ENCODE measurements around the gene CYTH1. TPM values are rescaled to one million over a fixed set of nuclear protein-coding genes. Genes with fewer than 3 reads are reported as not detected.
A peak's percentile ranks its signal among the peaks of the same experiment; 100 is the strongest.

Gene CYTH1
- total RNA-seq, 1 donor, result 21.4 TPM

DNA sequence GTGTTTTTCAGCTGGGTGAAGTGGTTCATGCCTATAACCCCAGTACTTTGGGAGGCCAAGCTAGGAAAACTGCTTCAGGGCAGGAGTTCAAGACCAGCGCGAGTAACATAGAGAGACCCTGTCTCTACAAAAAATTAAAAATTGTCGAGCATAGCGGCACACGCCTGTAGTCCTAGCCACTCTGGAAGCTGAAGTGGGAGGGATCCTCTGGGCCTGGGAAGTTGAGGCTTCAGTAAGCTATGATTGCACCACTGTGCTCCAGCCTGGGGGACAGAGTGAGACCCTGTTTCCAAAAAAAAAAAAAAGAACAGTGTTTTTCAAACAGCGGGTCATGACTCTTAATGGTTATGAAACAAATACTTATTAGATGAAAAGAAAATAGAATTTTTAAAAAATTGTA lies 2.3 kb upstream of the CYTH1 start:
- no peak overlapping the region for H3K27ac ChIP-seq (ENCODE audit: low read depth, low read length)

DNA sequence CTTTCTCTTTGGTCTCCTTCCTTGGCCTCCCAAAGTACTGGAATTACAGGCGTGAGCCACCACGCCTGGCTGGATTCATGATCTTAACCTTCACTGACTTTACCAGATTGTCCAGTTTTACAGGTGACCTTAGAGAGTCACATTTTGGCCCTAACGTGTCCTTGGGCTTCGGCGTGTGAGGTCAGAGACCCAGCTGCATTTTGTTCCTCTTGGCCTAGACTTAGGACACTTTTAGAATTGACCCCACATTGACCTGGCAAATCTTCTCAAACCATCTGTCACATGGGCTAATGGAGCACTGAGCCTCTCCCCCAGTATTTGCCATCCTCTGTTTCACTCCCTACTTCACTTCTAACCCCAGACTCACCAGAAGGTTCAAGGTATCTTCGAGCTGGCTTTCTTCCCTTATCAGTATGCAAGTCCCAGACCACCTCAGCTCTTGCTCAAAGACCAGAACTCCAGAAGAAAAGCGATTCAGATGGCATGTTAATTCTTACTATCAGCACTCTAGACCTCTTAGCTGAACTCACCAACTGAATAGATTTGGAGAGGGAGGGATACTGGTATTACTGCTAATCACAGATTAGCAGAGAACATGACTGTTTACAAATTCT lies 1.7 kb upstream of the CYTH1 start:
- Histone ChIP-seq H3K4me2 (ENCODE audit: insufficient read depth, low read length) (no peak overlapping the region), H4K20me1 (ENCODE audit: insufficient read depth, low read length) (no peaks in the 10 kb centered on the region), H3K36me3 (ENCODE audit: insufficient read depth, low read length) (no peaks in the 10 kb centered on the region), H3K4me1 (ENCODE audit: insufficient read depth, low read length) (peaks cover 3% of the 10 kb centered on the region), H3K79me2 (ENCODE audit: insufficient read depth, low read length) (peaks cover 25% of the 10 kb centered on the region), H3K27me3 (ENCODE audit: insufficient read depth, low read length) (no peaks in the 10 kb centered on the region), H3K27ac (ENCODE audit: low read depth, low read length) (no peak overlapping the region), H3K9me3 (ENCODE audit: low read depth, low read length) (no peaks in the 10 kb centered on the region), H3K4me3 (ENCODE audit: insufficient read depth, low read length) (no peak overlapping the region), H2AFZ (ENCODE audit: low read length) (no peak overlapping the region)
- DNase-seq (ENCODE audit: insufficient read length, low spot score, missing footprints), result no peak
- TF ChIP-seq, protein P1, sequence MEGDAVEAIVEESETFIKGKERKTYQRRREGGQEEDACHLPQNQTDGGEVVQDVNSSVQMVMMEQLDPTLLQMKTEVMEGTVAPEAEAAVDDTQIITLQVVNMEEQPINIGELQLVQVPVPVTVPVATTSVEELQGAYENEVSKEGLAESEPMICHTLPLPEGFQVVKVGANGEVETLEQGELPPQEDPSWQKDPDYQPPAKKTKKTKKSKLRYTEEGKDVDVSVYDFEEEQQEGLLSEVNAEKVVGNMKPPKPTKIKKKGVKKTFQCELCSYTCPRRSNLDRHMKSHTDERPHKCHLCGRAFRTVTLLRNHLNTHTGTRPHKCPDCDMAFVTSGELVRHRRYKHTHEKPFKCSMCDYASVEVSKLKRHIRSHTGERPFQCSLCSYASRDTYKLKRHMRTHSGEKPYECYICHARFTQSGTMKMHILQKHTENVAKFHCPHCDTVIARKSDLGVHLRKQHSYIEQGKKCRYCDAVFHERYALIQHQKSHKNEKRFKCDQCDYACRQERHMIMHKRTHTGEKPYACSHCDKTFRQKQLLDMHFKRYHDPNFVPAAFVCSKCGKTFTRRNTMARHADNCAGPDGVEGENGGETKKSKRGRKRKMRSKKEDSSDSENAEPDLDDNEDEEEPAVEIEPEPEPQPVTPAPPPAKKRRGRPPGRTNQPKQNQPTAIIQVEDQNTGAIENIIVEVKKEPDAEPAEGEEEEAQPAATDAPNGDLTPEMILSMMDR (IDR thresholded peaks at IDR 0.05; ENCODE audit: extremely low read depth, low read depth, low read length), result no peak

More for the DNA sequence above, 2.3 kb upstream of the CYTH1 start:
- Histone ChIP-seq H2AFZ (ENCODE audit: low read length) (no peak overlapping the region), H3K9me3 (ENCODE audit: low read depth, low read length) (no peaks in the 10 kb centered on the region), H4K20me1 (ENCODE audit: insufficient read depth, low read length) (no peaks in the 10 kb centered on the region), H3K4me3 (ENCODE audit: insufficient read depth, low read length) (no peak overlapping the region), H3K36me3 (ENCODE audit: insufficient read depth, low read length) (no peaks in the 10 kb centered on the region), H3K4me2 (ENCODE audit: insufficient read depth, low read length) (no peak overlapping the region), H3K4me1 (ENCODE audit: insufficient read depth, low read length) (peaks cover 4% of the 10 kb centered on the region), H3K79me2 (ENCODE audit: insufficient read depth, low read length) (peaks cover 22% of the 10 kb centered on the region), H3K27me3 (ENCODE audit: insufficient read depth, low read length) (no peaks in the 10 kb centered on the region)
- TF ChIP-seq, protein P1 (IDR thresholded peaks at IDR 0.05; ENCODE audit: extremely low read depth, low read depth, low read length), result no peak
- no peak for DNase-seq (ENCODE audit: insufficient read length, low spot score, missing footprints)

DNA sequence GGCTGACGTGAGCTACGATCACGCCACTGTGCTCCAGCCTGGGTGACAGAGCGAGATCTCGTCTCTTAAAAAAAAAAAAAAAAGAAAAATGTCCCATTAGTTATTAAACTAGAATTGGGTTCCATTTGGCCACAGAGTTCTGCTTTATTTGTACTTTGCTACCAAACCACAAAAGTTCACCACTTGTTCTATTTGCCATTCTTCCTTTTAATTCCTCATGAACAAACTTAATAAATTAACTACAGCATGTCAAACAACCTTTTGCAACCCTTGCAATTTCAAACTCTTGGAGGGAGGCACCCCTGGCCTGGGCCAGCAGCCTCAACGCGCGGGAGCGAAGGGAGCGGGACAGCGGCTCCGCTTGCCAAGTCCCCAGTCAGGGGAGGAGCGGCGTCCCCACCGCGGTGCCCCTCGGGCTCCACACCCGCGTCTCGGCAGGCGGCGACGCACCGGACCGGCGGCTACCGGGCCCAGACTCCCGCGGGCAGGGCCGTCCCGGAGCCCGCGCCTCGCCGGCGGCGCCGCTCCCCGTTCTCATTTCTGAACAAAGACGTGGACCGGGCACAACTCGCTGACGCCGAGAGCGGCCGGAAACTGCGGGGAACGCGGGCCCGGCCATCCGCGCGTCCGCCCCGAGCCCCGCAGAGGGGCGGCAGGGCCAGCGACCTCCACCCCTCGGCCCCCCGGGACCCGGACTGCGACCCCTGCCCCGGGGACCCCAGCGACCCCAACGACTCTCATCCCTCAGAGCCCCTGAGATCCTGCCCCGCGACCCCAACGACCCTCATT lies 775 bp downstream of the CYTH1 start:
- Histone ChIP-seq H3K9me3 (ENCODE audit: low read depth, low read length) (no peaks in the 10 kb centered on the region), H3K4me3 (ENCODE audit: insufficient read depth, low read length) (peak overlapping the region; percentile 87), H3K27me3 (ENCODE audit: insufficient read depth, low read length) (no peaks in the 10 kb centered on the region), H3K4me1 (ENCODE audit: insufficient read depth, low read length) (peaks cover 3% of the 10 kb centered on the region), H3K36me3 (ENCODE audit: insufficient read depth, low read length) (no peaks in the 10 kb centered on the region), H3K4me2 (ENCODE audit: insufficient read depth, low read length) (peak overlapping the region; percentile 90), H4K20me1 (ENCODE audit: insufficient read depth, low read length) (no peaks in the 10 kb centered on the region), H2AFZ (ENCODE audit: low read length) (peak overlapping the region; percentile 39), H3K79me2 (ENCODE audit: insufficient read depth, low read length) (peaks cover 31% of the 10 kb centered on the region), H3K27ac (ENCODE audit: low read depth, low read length) (peak overlapping the region; percentile 17)
- peak; percentile 87 for DNase-seq (ENCODE audit: insufficient read length, low spot score, missing footprints)
- TF ChIP-seq, protein P1 (IDR thresholded peaks at IDR 0.05; ENCODE audit: extremely low read depth, low read depth, low read length), result no peak

DNA sequence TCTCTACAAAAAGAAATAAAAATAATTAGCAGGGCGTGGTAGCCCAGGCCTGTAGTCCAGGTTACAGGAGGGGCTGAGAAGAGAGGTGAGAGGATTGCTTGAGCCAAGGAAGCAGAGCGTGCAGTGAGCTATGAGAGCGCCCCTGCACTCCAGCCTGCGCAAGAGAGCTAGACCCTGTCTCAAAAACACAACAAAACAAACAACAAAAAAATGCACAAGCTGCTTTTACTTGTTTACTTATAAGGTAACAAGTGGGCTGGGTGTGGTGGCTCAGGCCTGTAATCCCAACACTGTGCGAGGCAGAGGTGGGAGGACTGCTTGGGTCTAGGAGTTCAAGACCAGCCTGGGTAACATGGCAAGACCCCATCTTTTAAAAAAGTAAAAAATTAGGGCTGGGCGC lies 1.7 kb downstream of the CYTH1 start:
- Histone ChIP-seq H3K27ac (ENCODE audit: low read depth, low read length) (no peak overlapping the region), H3K79me2 (ENCODE audit: insufficient read depth, low read length) (peaks cover 34% of the 10 kb centered on the region), H3K27me3 (ENCODE audit: insufficient read depth, low read length) (no peaks in the 10 kb centered on the region), H3K36me3 (ENCODE audit: insufficient read depth, low read length) (no peaks in the 10 kb centered on the region), H3K4me3 (ENCODE audit: insufficient read depth, low read length) (no peak overlapping the region), H3K4me2 (ENCODE audit: insufficient read depth, low read length) (no peak overlapping the region), H3K4me1 (ENCODE audit: insufficient read depth, low read length) (peaks cover 3% of the 10 kb centered on the region), H4K20me1 (ENCODE audit: insufficient read depth, low read length) (no peaks in the 10 kb centered on the region), H2AFZ (ENCODE audit: low read length) (no peak overlapping the region), H3K9me3 (ENCODE audit: low read depth, low read length) (no peaks in the 10 kb centered on the region)
- TF ChIP-seq, protein P1 (IDR thresholded peaks at IDR 0.05; ENCODE audit: extremely low read depth, low read depth, low read length), result no peak
- no peak for DNase-seq (ENCODE audit: insufficient read length, low spot score, missing footprints)
